GM23338 (cell line): ENCODE results near the gene FEM1B. TPM values are rescaled to one million over a fixed set of nuclear protein-coding genes. Genes with fewer than 3 reads are reported as not detected.
A peak's percentile ranks its signal among the peaks of the same experiment; 100 is the strongest.

ENCODE experiments used
- ATAC-seq: fragments of 200-7000 bp; cut with Tn5 transposase; 3 replicates; pipeline ENCODE4 v1.9.1; 2020
- DNase-seq: peaks from one replicate; pipeline ENCODE4 v3.0.0-alpha.2; 2015; ENCODE audit warnings: low spot score
- H2AFZ ChIP-seq: fragments of 200-600 bp; sonication (generic); 2 replicates; pipeline ENCODE4 v1.8.0; 2016; ENCODE audit warnings: antibody characterized with exemption, mild to moderate bottlenecking, moderate library complexity
- H3F3A ChIP-seq: fragments of 200-600 bp; sonication (generic); replicated peaks from 2 replicates; pipeline ENCODE4 v1.8.0; 2017; ENCODE audit warnings: antibody characterized with exemption, mixed run types, low read depth
- H3K27ac ChIP-seq: fragments of 200-600 bp; sonication (generic); 2 replicates; pipeline ENCODE4 v1.6.1; 2016; ENCODE audit warnings: low read depth
- H3K27me3 ChIP-seq: fragments of 200-600 bp; sonication (generic); 2 replicates; pipeline ENCODE4 v1.8.0; 2016; ENCODE audit warnings: mild to moderate bottlenecking, mixed run types, moderate library complexity; ENCODE audit not compliant: insufficient read depth
- H3K36me3 ChIP-seq: fragments of 200-600 bp; sonication (generic); 2 replicates; pipeline ENCODE4 v1.8.0; 2016; ENCODE audit warnings: mild to moderate bottlenecking; ENCODE audit not compliant: insufficient read depth
- H3K4me1 ChIP-seq: fragments of 200-600 bp; sonication (generic); 2 replicates; pipeline ENCODE4 v1.8.0; 2016; ENCODE audit warnings: mild to moderate bottlenecking, moderate library complexity; ENCODE audit not compliant: insufficient read depth
- H3K4me2 ChIP-seq: fragments of 200-600 bp; sonication (generic); 2 replicates; pipeline ENCODE4 v1.7.1; 2017; ENCODE audit warnings: mixed run types
- H3K4me3 ChIP-seq: fragments of 200-600 bp; sonication (generic); 2 replicates; pipeline ENCODE4 v1.6.1; 2016; ENCODE audit warnings: mixed run types
- H3K79me2 ChIP-seq: fragments of 200-600 bp; sonication (generic); replicated peaks from 2 replicates; pipeline ENCODE4 v1.8.0; 2017; ENCODE audit warnings: mild to moderate bottlenecking; ENCODE audit not compliant: insufficient read depth
- H3K9me2 ChIP-seq: fragments of 200-600 bp; sonication (generic); 2 replicates; pipeline ENCODE4 v1.8.0; 2017; ENCODE audit not compliant: insufficient read depth
- H4K20me1 ChIP-seq: fragments of 200-600 bp; sonication (generic); replicated peaks from 2 replicates; pipeline ENCODE4 v1.8.0; 2017; ENCODE audit warnings: mild to moderate bottlenecking; ENCODE audit not compliant: insufficient read depth
- H3K27ac Mint-ChIP-seq: 2 replicates; pipeline ENCODE4 v1.8.0; 2020; ENCODE audit warnings: inconsistent platforms, mild to moderate bottlenecking, moderate library complexity, mixed read lengths
- H3K27me3 Mint-ChIP-seq: 3 replicates; pipeline ENCODE4 v1.8.0; 2022; ENCODE audit warnings: low read depth, mild to moderate bottlenecking, moderate library complexity, mixed read lengths, inconsistent platforms; ENCODE audit not compliant: insufficient read depth, poor library complexity
- H3K36me3 Mint-ChIP-seq: 3 replicates; pipeline ENCODE4 v1.8.0; 2021; ENCODE audit warnings: low read depth, mild to moderate bottlenecking, inconsistent platforms, moderate library complexity, mixed read lengths
- H3K4me1 Mint-ChIP-seq: 3 replicates; pipeline ENCODE4 v1.8.0; 2020; ENCODE audit warnings: mild to moderate bottlenecking, inconsistent platforms, mixed read lengths
- H3K4me3 Mint-ChIP-seq: 3 replicates; pipeline ENCODE4 v1.8.0; 2021; ENCODE audit warnings: moderate library complexity, mild to moderate bottlenecking, inconsistent platforms, mixed read lengths
- H3K9me3 Mint-ChIP-seq: 3 replicates; pipeline ENCODE4 v1.8.0; 2020; ENCODE audit warnings: moderate library complexity, mild to moderate bottlenecking, inconsistent platforms, mixed read lengths
- CREB1 ChIP-seq: fragments of 250-450 bp; sonication (Bioruptor Pico); IDR thresholded peaks from 2 replicates; pipeline ENCODE4 v1.5.0; 2020; ENCODE audit warnings: low read depth, mild to moderate bottlenecking, moderate library complexity
- EZH2 ChIP-seq: fragments of 200-600 bp; sonication (generic); IDR thresholded peaks from one replicate; pipeline ENCODE4 v1.8.0; 2017; ENCODE audit warnings: antibody characterized with exemption, mild to moderate bottlenecking, low read depth; ENCODE audit not compliant: unreplicated experiment
- EZH2phosphoT487 ChIP-seq: fragments of 200-600 bp; sonication (generic); IDR thresholded peaks from one replicate; pipeline ENCODE4 v1.8.1; 2018; ENCODE audit warnings: antibody characterized with exemption; ENCODE audit not compliant: unreplicated experiment
- JUNB ChIP-seq: IDR thresholded peaks from one replicate; pipeline ENCODE4 v1.6.1; 2016; ENCODE audit warnings: antibody characterized with exemption; ENCODE audit not compliant: unreplicated experiment
- NANOG ChIP-seq: IDR thresholded peaks from 2 replicates; pipeline ENCODE4 v1.6.1; 2016; ENCODE audit warnings: antibody characterized with exemption, borderline replicate concordance
- POLR2AphosphoS5 ChIP-seq: IDR thresholded peaks from 2 replicates; pipeline ENCODE4 v1.6.1; 2016; ENCODE audit warnings: antibody characterized with exemption, low read depth
- STAT1 ChIP-seq: IDR thresholded peaks from one replicate; pipeline ENCODE4 v1.6.1; 2016; ENCODE audit warnings: antibody characterized with exemption; ENCODE audit not compliant: unreplicated experiment
- ZNF114 ChIP-seq: fragments of 250-450 bp; sonication (Bioruptor Pico); IDR thresholded peaks from 2 replicates; pipeline ENCODE4 v1.5.0; 2020; ENCODE audit warnings: mild to moderate bottlenecking, moderate library complexity
- ZNF331 ChIP-seq: fragments of 250-450 bp; sonication (Bioruptor Pico); IDR thresholded peaks from 2 replicates; pipeline ENCODE4 v1.5.0; 2020; ENCODE audit warnings: low read depth, mild to moderate bottlenecking, moderate library complexity
- polyA plus RNA-seq: library from polyadenylated mRNA; unstranded; fragments of >200 nt; fragmentation: Nextera tagmentation; extraction: Ambion mirVana; gene quantifications from 2 replicates; pipeline ENCODE4 v1.2.1, GENCODE V29; 2016
- total RNA-seq: library from RNA; depleted of rRNA; stranded (reverse); fragments of >200 nt; shearing (Covaris generic); gene quantifications from 2 replicates; pipeline ENCODE4 v1.2.3, GENCODE V29; 2014
- TF ChIP-seq, protein P1 (sequence below): IDR thresholded peaks from 2 replicates; pipeline ENCODE4 v1.6.1; 2016; ENCODE audit warnings: antibody characterized with exemption
- TF ChIP-seq, protein P2 (sequence below), 2 experiments: fragments of 200-600 bp in 1 of 2; sonication (generic) in 1 of 2; conservative IDR thresholded peaks; 2 replicates each; pipeline versions ENCODE4 v1.5.1 to v1.6.1; 2016 to 2017; ENCODE audit warnings: antibody characterized with exemption in 2 of 2, low read depth in 2 of 2, mild to moderate bottlenecking in 2 of 2, moderate library complexity in 1 of 2
- TF ChIP-seq, protein P3 (sequence below): IDR thresholded peaks from one replicate; pipeline ENCODE4 v1.6.1; 2018; ENCODE audit warnings: antibody characterized with exemption; ENCODE audit not compliant: unreplicated experiment

Gene FEM1B
- total and polyA plus RNA-seq, 2 experiments from 2014 or later: 13.0 to 82.0 TPM

DNA sequence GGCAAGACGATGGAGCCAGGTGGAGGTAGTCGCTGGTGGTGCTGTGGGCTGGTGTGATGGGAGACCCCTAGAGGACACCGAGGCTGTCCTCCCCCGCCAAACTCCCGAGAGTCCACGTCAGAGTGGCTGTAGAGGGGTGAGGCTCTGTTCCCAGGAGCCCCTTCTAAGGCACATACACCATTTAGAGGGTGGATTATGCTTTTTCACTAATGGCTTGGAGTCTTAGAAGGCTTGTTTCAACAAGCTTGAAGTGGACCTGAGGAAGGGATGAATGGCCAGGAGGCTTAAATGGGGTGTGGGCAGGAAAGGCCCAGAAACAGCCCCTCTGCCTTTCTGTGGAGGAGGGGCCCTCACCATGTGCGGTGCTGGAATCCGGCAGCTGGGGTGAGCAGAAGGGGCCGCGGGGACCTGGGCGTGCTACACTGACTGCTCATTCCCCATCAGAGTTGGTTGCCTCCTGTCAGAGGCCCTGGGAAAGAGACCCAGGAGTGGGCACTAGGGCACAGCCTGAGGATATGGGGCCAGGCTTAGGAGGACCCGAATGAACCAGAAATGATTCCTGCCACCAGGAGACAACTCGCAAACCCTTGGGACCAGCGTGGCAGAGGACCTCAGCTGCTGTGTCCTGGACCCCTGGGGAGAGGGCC is 66.2 kb downstream of the FEM1B start:
- ATAC-seq: peak; percentile 63
- H3K27ac Mint-ChIP-seq: no peak overlapping the region

DNA sequence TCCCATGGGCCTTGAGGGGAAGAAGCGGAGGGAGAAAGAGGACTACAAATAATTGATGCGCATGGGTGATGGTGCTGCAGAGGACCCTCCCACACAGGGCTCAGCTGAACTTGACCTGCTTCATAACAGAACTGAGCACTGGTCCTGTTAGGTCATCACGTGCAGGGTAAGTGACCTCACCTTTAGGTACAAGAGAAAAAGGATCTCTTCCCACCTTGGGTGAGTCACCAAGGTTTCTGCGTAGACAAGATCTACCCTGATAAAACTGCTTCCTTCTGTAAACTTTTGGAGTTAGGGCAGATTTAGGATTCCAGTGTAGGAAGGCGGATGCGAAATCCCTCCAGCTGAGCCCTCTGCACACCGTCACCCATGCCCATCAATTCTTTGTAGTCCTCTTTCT is 67.1 kb downstream of the FEM1B start:
- no peaks in the 10 kb centered on the region for H3K36me3 Mint-ChIP-seq
- no peak overlapping the region for H3K27ac Mint-ChIP-seq
- no peak overlapping the region for H2AFZ ChIP-seq
- no peaks in the 10 kb centered on the region for H3K9me2 ChIP-seq
- DNase-seq (no peak), ATAC-seq (no peak)
- no peaks in the 10 kb centered on the region for H3K27me3 ChIP-seq
- H3K4me1 ChIP-seq: no peaks in the 10 kb centered on the region
- H4K20me1 ChIP-seq: no peaks in the 10 kb centered on the region
- H3K9me3 Mint-ChIP-seq: no peaks in the 10 kb centered on the region
- no peak overlapping the region for H3K4me3 Mint-ChIP-seq
- H3K4me1 Mint-ChIP-seq: peaks cover 11% of the 10 kb centered on the region; the same call in 2 of the 3 replicates
- no peaks in the 10 kb centered on the region for H3K36me3 ChIP-seq
- H3K27me3 Mint-ChIP-seq: peaks cover 17% of the 10 kb centered on the region
- H3K79me2 ChIP-seq: no peaks in the 10 kb centered on the region
- H3F3A ChIP-seq: no peaks in the 10 kb centered on the region
- H3K27ac ChIP-seq: no peak overlapping the region
- H3K4me3 ChIP-seq: no peak overlapping the region
- no peak overlapping the region for H3K4me2 ChIP-seq
- no peak for TF ChIP-seq ZNF114
- TF ChIP-seq POLR2AphosphoS5: no peak
- no peak for TF ChIP-seq NANOG
- no peak for TF ChIP-seq ZNF331 (CRISPR knock-in tag)
- TF ChIP-seq, protein P1, sequence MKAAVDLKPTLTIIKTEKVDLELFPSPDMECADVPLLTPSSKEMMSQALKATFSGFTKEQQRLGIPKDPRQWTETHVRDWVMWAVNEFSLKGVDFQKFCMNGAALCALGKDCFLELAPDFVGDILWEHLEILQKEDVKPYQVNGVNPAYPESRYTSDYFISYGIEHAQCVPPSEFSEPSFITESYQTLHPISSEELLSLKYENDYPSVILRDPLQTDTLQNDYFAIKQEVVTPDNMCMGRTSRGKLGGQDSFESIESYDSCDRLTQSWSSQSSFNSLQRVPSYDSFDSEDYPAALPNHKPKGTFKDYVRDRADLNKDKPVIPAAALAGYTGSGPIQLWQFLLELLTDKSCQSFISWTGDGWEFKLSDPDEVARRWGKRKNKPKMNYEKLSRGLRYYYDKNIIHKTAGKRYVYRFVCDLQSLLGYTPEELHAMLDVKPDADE: no peak
- TF ChIP-seq EZH2: no peak
- TF ChIP-seq EZH2phosphoT487: no peak
- TF ChIP-seq, protein P2, sequence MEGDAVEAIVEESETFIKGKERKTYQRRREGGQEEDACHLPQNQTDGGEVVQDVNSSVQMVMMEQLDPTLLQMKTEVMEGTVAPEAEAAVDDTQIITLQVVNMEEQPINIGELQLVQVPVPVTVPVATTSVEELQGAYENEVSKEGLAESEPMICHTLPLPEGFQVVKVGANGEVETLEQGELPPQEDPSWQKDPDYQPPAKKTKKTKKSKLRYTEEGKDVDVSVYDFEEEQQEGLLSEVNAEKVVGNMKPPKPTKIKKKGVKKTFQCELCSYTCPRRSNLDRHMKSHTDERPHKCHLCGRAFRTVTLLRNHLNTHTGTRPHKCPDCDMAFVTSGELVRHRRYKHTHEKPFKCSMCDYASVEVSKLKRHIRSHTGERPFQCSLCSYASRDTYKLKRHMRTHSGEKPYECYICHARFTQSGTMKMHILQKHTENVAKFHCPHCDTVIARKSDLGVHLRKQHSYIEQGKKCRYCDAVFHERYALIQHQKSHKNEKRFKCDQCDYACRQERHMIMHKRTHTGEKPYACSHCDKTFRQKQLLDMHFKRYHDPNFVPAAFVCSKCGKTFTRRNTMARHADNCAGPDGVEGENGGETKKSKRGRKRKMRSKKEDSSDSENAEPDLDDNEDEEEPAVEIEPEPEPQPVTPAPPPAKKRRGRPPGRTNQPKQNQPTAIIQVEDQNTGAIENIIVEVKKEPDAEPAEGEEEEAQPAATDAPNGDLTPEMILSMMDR (conservative IDR thresholded peaks at IDR 0.05; ENCODE audit: low read depth in 2 of 2): no peak
- no peak for TF ChIP-seq JUNB
- TF ChIP-seq CREB1 (CRISPR knock-in tag): no peak
- TF ChIP-seq, protein P3, sequence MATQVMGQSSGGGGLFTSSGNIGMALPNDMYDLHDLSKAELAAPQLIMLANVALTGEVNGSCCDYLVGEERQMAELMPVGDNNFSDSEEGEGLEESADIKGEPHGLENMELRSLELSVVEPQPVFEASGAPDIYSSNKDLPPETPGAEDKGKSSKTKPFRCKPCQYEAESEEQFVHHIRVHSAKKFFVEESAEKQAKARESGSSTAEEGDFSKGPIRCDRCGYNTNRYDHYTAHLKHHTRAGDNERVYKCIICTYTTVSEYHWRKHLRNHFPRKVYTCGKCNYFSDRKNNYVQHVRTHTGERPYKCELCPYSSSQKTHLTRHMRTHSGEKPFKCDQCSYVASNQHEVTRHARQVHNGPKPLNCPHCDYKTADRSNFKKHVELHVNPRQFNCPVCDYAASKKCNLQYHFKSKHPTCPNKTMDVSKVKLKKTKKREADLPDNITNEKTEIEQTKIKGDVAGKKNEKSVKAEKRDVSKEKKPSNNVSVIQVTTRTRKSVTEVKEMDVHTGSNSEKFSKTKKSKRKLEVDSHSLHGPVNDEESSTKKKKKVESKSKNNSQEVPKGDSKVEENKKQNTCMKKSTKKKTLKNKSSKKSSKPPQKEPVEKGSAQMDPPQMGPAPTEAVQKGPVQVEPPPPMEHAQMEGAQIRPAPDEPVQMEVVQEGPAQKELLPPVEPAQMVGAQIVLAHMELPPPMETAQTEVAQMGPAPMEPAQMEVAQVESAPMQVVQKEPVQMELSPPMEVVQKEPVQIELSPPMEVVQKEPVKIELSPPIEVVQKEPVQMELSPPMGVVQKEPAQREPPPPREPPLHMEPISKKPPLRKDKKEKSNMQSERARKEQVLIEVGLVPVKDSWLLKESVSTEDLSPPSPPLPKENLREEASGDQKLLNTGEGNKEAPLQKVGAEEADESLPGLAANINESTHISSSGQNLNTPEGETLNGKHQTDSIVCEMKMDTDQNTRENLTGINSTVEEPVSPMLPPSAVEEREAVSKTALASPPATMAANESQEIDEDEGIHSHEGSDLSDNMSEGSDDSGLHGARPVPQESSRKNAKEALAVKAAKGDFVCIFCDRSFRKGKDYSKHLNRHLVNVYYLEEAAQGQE: no peak
- TF ChIP-seq STAT1: no peak

More for the DNA sequence above, 66.2 kb downstream of the FEM1B start:
- Mint-ChIP-seq H3K9me3 (no peaks in the 10 kb centered on the region), H3K36me3 (no peaks in the 10 kb centered on the region), H3K4me1 (peaks cover 11% of the 10 kb centered on the region; the same call in 2 of the 3 replicates), H3K27me3 (peaks cover 14% of the 10 kb centered on the region), H3K4me3 (no peak overlapping the region)
- Histone ChIP-seq H2AFZ (peak overlapping the region; percentile 74; the same call in 1 of the 2 replicates), H3K4me3 (no peak overlapping the region), H3F3A (no peaks in the 10 kb centered on the region), H3K9me2 (no peaks in the 10 kb centered on the region), H3K79me2 (no peaks in the 10 kb centered on the region), H4K20me1 (no peaks in the 10 kb centered on the region), H3K27ac (no peak overlapping the region), H3K27me3 (no peaks in the 10 kb centered on the region), H3K4me2 (no peak overlapping the region), H3K4me1 (no peaks in the 10 kb centered on the region), H3K36me3 (no peaks in the 10 kb centered on the region)
- no peak for TF ChIP-seq ZNF331 (CRISPR knock-in tag)
- TF ChIP-seq, protein P2 (conservative IDR thresholded peaks at IDR 0.05; ENCODE audit: low read depth in 2 of 2): peak in 1 of 2 experiments; percentile 36; a peak in 2 of 4 replicates
- no peak for DNase-seq
